ENCODE data around the gene SLC39A8. TPM values are rescaled to one million over a fixed set of nuclear protein-coding genes. Genes with fewer than 3 reads are reported as not detected.

SLC39A8 gene
- total RNA-seq, 2 donors from 2014 or later, result 5.1 to 12.1 TPM

- Histone ChIP-seq H3K27me3 (replicated peaks; ENCODE audit: insufficient read depth) (no peaks in the 10 kb centered on the region), H3K4me3 (no peak overlapping the region), H3K4me1 (ENCODE audit: control insufficient read depth in 1 of 2, low read depth in 2 of 2) (no peaks in the 10 kb centered on the region), H3K36me3 (no peaks in the 10 kb centered on the region), H3K27ac (no peak overlapping the region), H3K9me3 (no peaks in the 10 kb centered on the region)
- no peak for TF ChIP-seq CTCF (IDR thresholded peaks at IDR 0.05)
- no peak for DNase-seq (ENCODE audit: low spot score)
- ATAC-seq (ENCODE audit: insufficient number of reproducible peaks, low FRiP score, low read depth), result no peak
These were observed 25.7 kb downstream of the SLC39A8 start for GRCh38 chr4:102319594-102319993.

- ATAC-seq (ENCODE audit: insufficient number of reproducible peaks, low FRiP score, low read depth) (no peak), DNase-seq (ENCODE audit: low spot score) (no peak)
- no peak for TF ChIP-seq CTCF (IDR thresholded peaks at IDR 0.05)
- no peak overlapping the region for H3K4me3 ChIP-seq
- no peaks in the 10 kb centered on the region for H3K4me1 ChIP-seq (ENCODE audit: control insufficient read depth in 1 of 2, low read depth in 2 of 2)
- no peaks in the 10 kb centered on the region for H3K36me3 ChIP-seq
- H3K9me3 ChIP-seq, result no peaks in the 10 kb centered on the region
- no peak overlapping the region for H3K27ac ChIP-seq
- no peaks in the 10 kb centered on the region for H3K27me3 ChIP-seq (replicated peaks; ENCODE audit: insufficient read depth)
These were observed 26.8 kb downstream of the SLC39A8 start for GRCh38 chr4:102318526-102318925.

- no peaks in the 10 kb centered on the region for H3K9me3 ChIP-seq
- no peaks in the 10 kb centered on the region for H3K4me1 ChIP-seq (ENCODE audit: control insufficient read depth in 1 of 2, low read depth in 2 of 2)
- no peak for ATAC-seq (ENCODE audit: insufficient number of reproducible peaks, low FRiP score, low read depth)
- no peak overlapping the region for H3K4me3 ChIP-seq
- no peaks in the 10 kb centered on the region for H3K36me3 ChIP-seq
- no peak for TF ChIP-seq CTCF (IDR thresholded peaks at IDR 0.05)
- no peak for DNase-seq (ENCODE audit: low spot score)
- H3K27ac ChIP-seq, result no peak overlapping the region
- no peaks in the 10 kb centered on the region for H3K27me3 ChIP-seq (replicated peaks; ENCODE audit: insufficient read depth)
These were observed 27.2 kb downstream of the SLC39A8 start for GRCh38 chr4:102318105-102318504.

GRCh38 chr4:102317459-102317858, 27.8 kb downstream of the SLC39A8 start:
- no peaks in the 10 kb centered on the region for H3K9me3 ChIP-seq
- H3K27me3 ChIP-seq (replicated peaks; ENCODE audit: insufficient read depth), result no peaks in the 10 kb centered on the region
- no peaks in the 10 kb centered on the region for H3K36me3 ChIP-seq
- H3K27ac ChIP-seq, result no peak overlapping the region
- no peak overlapping the region for H3K4me3 ChIP-seq
- no peak for TF ChIP-seq CTCF (IDR thresholded peaks at IDR 0.05)
- ATAC-seq (ENCODE audit: insufficient number of reproducible peaks, low FRiP score, low read depth) (no peak), DNase-seq (ENCODE audit: low spot score) (no peak)
- no peaks in the 10 kb centered on the region for H3K4me1 ChIP-seq (ENCODE audit: control insufficient read depth in 1 of 2, low read depth in 2 of 2)

- Histone ChIP-seq H3K4me3 (no peak overlapping the region), H3K4me1 (ENCODE audit: control insufficient read depth in 1 of 2, low read depth in 2 of 2) (no peaks in the 10 kb centered on the region), H3K36me3 (no peaks in the 10 kb centered on the region), H3K27ac (no peak overlapping the region), H3K9me3 (no peaks in the 10 kb centered on the region), H3K27me3 (replicated peaks; ENCODE audit: insufficient read depth) (no peaks in the 10 kb centered on the region)
- TF ChIP-seq CTCF (IDR thresholded peaks at IDR 0.05), result no peak
- ATAC-seq (ENCODE audit: insufficient number of reproducible peaks, low FRiP score, low read depth) (no peak), DNase-seq (ENCODE audit: low spot score) (no peak)
These were observed 28.7 kb downstream of the SLC39A8 start for GRCh38 chr4:102316585-102316984.
